Stimulated activated CD4-positive, alpha-beta T cell treated with anti-CD3 and anti-CD28 coated beads, Interleukin-4, amount 100 ng/mL, for 4 hours (primary cell): ENCODE measurements around the gene TOM1L2.
"Not testable (repeated sequence)": the region's sequence is repeated elsewhere in the genome, so short reads cannot be mapped to it uniquely, and the experiment has no call there.

Experiments used
- DNase-seq, 2 experiments: peaks; one replicate each; pipeline ENCODE4 v3.0.0-alpha.2; 2020

TOM1L2 gene

DNA sequence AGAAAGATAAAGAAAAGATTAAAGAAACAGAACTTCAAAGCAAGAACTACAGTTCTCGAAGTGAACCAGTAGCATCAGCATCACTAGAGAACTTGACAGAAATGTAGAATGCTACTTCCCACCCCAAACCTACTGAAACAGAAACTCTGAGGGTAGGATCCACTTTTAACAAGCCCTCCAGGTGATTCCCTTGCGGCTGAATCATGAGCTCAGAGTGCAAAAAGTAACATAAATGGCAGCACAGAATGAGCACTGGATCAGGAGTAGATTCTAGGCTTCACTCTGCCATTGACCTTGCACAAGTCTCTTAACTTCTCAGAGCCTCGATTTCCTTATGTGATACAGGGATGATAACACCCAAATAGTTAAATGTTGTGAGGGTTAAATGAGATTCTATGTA, 5.8 kb downstream of the TOM1L2 start:
- DNase-seq = no peak

DNA sequence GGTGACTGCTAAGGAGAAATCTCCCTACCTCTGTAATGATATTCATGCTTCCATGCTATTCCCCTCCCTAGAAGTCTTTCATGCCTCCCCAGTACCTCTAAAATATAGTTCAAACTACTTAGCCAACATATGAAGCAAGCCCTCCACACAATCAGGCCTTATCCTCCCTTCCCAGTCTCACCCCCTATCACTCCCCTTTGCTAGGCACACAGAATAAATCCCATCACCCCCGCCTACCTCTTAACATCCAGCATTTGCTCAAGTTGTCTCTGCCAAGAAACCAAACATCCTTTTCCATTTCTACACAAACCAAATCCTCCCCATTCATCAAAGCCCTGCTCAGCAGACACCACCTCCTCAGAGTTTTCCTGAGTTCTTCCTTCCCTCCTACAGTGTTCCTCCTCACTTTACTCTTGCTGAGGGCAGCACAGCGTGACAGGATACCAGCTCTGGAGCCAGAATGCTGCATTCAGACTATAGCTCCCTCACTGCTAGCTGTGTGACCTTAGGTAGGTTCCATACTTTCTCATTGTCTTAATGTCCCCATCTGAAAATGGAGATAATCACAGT, 7.0 kb downstream of the TOM1L2 start:
- no peak for DNase-seq

DNA sequence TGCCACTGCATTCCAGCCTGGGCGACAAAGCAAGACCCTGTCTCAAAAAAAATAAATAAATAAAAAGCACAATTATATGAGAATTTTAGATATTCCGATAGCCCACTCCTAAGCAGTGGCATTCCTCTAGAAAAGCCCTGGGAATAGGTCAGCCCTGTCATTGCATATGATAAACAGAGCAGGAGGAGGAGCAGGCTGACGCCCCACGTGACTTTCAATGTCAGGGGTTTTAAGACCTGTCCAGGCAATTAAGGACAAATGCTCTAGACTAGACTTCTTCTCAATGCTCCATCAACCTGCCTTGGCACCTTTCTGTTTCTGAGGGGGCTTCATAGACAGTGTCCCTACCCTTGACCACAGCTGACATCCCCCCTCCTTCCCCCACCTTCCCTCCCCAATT, 7.5 kb downstream of the TOM1L2 start:
- DNase-seq = no peak

DNA sequence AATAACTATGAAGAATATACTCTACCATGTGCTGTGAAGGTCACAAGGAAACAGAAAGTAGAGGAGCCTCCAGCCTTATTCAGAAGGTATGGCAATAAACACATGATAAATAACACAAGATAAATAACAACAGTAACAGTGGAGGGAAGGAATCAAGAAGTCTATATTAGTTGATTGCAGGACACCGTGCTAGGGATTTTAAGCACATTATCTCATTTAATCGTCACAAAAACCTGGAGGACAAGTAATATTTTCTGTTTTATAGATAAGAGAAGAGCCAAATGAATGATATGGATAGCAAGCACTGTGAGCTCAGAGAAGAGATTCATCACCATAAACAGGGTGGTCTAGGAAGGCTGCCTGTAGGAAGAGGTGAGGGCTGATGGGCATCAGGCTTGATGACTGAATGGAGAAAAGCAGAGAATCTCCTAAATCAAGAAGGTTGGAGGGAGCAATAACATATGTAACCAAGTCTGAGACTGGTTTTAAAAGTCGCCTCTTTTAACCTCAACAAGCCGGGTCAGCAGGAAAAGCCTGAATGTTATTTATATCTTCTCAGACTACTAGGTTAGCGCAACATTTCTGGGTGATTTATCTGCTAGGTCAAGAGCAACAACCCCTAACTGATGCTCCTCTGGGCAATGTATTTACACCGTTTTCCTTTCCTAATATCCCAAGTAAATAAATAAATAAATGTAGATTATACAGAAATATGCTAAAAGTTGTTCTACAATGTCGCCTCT, 8.3 kb downstream of the TOM1L2 start:
- DNase-seq = no peak

DNA sequence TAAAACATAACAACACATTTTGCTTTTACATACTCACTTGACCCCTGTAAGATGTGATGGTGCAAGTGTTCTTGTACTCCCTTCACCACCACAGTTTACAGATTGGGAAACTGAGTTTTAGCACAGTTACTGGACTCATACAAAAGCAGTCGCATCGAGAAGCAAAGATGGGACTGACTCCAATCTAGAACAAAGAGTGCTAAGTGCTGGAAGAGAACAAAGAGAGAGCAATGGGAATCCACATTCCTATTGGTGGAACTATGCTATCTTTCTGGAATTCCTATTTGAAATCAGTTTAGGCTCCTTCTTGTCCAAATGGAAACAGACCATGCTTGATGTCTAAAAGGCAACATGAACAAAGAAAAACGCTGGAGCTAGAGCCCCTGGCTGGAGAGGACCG, 9.1 kb downstream of the TOM1L2 start:
- no peak for DNase-seq

DNA sequence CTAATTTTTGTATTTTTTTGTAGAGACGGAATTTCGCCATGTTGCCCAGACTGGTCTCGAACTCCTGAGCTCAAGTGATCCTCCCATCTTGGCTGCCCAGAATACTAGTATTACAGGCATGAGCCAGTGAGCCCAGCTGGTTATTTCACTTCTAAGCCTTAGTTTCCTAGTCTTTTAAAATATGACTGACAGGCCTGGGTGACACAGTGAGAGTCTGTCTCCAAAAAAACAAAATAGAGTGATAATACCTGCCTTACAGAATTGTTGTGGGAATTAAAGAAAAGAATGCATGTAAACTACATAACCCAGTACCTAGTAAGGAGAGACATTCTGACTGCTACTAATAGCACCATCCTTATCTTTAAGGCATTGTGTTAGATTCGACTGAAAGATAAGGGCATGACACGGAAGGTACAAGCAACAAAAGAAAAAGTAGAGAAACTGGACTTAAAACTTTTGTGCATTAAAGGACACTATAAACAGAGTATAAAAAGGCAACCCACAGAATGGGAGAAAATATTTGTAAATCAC, 11.6 kb downstream of the TOM1L2 start:
- DNase-seq = no peak

DNA sequence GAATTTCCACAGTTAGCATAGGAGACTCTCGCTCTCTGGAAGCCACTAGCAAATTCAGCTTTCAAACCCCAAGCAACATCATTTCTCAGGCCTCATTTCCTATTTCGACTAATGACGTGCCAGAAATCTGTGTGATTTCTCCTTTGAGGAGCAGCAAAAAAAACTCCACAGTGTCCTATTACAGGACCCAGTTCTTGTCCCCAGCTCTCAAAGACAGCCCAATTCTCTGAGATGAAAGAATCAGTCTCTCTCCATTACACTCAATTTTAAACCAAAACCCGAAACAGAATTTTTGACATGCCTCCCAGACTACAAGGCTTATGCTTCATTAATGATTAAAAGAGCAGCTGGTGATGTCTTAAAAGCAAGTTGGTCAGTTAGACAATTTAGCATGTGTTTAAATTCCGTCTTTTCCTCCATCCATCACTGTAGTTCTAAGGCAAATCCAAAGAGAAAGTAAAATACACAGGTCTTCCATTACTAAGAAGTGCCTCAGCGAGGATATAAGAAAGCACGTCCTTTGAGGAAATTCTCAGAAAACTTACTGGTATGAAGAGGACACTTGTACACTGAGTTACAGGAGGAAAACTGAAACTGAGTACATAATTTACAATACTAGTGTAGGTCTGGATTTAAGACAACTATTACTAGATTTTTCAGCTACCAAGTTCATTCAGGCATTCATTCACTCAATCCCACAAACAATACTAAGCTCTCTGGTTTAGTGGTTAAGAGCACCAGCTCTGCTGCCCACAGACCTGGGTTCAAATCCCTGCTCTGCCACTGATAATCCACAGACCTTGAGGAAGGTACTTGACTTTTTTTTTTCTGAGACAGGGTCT, 12.5 kb downstream of the TOM1L2 start:
- no peak for DNase-seq

DNA sequence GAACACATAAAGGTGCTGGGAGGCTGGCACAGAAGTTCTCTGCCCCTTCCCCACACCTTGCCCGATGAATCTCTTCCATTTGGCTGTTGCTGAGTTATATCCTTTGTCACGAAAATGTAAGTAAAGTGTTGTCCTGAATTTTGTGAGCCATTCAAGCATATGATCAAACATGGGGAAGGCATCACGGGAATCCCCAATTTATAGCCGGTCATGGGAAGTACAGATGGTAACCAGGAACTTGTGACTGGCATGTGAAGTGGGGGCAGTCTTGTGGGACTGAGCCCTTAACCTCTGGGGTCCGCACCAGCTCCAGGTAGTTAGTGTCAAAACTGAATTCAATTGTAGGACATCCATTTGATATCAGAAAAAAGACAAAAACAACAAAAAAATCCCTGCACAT, 13.2 kb downstream of the TOM1L2 start:
- DNase-seq = no peak

DNA sequence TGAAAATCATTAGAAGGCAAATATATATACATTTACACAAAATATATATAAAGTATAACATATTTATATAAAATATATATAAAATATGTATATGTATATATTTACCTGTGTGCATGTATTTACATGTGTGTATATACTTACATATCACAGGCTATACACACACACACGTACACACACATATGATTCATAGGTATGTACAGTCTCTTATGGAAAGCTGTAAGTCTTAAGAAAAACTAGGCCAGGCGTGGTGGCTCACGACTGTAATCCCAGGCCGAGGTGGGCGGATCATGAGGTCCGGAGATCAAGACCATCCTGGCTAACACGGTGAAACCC, 14.7 kb downstream of the TOM1L2 start:
- no peak for DNase-seq

DNA sequence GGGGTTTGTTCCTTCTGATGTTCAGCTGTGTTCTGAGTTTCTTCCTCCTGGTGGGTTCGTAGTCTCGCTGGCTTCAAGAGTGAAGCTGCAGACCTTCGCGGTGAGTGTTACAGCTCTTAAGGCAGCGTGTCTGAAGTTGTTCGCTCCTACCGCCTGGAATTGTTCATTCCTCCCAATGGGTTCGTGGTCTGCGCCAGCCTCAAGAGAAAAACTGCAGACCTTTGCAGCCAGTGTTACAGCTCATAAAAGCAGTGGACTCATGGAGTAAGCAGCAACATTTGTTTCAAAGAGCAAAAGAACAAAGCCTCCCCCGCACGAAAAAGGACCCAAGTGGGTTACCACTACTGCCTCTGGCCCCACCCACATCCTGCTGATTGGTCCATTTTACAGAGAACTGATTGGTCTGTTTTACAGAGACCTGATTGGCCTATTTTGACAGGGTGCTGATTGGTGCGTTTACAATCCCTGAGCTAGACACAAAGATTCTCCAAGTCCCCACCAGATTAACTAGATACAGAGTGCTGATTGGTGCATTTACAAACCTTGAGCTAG, 16.3 kb downstream of the TOM1L2 start:
- not testable (repeated sequence) for DNase-seq

DNA sequence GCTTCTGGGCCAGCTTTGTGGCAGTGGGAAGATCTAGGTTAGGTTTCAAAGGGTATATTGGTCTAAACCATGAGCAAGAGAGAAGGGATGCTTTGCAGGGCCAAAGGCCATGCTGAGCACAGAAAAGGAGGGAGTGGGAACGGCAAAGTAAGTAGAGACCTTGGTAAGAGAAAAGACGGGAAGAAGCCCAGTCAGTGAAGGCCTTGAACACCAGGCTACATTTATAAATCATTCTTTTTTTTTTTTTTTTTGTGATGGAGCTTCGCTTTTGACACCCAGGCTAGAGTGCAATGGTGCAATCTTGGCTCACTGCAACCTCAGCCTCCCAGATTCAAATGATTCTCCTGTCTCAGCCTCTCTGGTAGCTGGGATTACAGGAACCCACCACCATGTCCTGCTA, 18.1 kb downstream of the TOM1L2 start:
- no peak for DNase-seq

DNA sequence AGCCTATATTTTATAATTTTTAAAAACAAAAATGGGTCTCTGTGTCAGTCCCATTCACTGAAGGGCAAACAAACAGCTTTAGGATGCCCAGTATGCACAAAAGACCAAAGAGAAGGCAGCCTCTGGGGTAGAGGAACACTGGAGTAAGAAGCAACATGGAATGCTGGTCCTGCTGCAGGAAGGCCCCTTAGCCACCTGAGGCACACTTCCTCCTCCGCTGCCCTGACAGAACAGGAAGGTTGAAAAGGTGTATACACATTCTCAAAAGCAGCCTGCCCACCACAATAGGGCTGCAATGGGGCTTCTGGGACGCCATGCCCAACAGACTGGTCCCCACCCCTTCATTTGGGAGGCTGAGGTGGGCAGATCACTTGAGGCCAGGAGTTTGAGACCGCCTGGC, 19.5 kb downstream of the TOM1L2 start:
- no peak for DNase-seq

DNA sequence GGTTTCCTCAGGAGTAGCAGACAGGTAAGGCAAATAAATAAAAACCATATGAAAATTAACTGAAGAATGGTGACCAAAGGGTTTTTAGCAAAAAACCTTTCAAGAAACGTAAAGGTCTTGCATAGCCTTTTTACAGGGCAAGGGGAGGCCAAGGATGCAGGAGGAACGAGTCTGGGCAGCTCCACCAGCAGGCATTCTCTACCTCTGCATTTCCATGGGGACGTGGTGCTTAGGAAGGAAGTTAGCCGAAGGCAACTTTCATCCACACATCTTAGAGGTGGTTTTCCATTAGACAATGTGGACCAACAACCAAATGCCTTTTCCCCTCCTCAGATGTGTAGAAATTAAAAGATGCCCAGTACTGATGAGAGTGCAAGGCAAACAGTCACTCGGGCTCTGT, 20.7 kb downstream of the TOM1L2 start:
- DNase-seq = no peak

DNA sequence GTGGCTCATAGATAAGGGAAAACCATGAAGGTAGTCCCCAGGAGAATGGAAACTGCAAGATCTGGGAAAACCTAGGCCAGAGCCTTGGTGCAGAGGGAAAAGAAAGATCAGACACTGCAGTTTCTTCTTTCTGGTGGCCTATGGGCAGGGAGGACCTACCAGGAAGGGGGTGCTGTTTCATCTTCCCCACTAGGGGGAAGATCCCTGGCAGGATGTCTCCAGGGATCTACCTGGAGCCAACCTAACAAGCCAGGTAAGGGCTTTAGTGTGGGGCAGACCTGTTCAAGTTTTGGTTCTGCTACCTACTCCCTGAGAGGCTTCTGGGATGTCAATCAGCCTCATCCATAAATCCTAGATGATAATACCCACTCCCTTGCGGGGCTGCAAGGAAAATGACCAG, 21.4 kb downstream of the TOM1L2 start:
- DNase-seq = no peak

DNA sequence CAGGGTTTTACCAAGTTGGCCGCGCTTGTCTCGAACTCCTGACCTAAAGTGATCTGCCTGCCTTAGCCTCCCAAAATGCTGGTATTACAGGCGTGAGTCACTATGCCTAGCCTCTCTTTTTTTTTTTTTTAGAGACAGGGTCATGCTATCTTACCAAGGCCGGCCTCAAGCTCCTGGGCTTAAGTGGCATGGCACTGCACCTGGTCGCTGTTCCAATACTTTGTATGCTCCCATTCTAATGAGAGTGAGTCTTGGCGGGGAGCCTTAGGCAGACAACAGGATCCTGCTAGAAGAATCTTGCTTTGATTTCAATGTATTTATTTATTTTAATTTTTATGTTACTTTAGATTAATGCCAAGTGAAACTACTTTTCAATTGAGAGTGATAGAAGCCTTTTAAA, 21.9 kb downstream of the TOM1L2 start:
- no peak for DNase-seq

DNA sequence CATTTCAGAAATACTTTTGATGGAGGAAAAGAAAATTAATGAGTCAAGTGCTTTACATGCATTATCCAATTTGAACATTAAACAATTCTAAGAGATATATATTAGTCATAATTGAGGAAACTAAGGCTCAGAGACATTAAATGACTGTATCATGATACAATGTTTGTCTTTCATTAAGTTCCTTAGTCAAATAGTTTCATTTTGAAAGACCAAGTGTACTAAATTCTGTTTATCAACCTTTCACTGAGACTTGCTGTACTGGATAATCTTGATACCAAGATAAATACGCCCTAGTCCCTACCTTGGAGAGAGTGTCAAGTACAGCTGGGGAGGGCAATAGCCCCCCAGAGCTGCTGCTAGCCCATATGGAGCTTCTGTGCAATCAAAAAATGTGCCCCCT, 24.2 kb downstream of the TOM1L2 start:
- no peak for DNase-seq

DNA sequence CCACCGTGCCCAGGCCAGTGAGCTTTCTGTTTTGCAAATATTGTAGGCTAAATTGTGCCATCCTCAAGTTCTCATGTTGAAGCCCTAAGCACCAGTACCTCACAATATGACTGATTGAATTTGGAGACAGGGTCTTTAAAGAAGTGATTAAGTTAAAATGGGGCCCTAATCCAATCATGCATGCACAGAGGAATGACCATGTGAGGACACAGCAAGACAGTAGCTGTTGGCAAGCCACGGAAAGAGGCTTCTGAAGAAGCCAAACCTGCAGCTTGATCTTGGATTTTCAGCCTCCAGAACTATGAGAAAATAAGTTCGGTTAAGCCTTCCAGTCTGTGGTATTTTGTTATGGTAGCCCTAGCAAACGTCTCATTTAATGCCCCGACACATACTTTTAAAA, 24.9 kb downstream of the TOM1L2 start:
- DNase-seq = no peak

DNA sequence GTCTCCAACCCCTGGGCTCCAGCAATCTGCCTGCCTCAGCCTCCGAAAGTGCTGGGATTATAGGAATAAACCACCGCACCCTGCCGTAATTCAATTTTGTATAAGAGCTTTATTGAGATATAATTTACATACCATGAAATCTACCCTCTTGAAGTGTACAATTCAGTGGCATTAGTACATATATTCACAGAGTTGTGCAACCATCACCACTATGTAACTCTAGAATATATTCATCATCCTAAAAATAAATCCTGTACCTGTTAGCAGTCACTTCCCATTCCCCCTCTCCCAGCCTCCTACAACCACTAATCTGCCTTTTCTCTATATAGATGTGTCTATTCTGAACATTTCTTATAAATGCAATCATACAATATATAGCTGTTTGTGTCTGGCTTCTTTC, 26.1 kb downstream of the TOM1L2 start:
- DNase-seq = no peak

DNA sequence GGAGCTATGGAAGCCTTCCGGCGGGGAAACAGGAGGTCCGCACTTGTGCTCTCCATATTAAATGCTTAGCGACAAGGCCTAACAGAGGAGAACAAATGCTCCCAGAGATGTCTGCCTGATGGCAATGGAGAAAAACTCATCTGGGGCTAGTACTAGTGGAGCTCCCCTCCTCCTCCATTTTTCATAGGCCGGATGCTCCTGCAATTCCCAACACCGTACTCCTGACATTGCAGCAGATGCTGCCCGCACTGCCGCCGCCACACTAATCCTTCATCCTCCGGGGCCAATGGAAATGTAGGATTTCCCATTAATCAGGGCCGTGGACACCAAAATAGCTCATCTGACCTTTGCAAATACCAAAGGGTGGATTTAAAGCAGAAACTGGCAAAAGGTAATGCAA, 27.5 kb downstream of the TOM1L2 start:
- no peak for DNase-seq

DNA sequence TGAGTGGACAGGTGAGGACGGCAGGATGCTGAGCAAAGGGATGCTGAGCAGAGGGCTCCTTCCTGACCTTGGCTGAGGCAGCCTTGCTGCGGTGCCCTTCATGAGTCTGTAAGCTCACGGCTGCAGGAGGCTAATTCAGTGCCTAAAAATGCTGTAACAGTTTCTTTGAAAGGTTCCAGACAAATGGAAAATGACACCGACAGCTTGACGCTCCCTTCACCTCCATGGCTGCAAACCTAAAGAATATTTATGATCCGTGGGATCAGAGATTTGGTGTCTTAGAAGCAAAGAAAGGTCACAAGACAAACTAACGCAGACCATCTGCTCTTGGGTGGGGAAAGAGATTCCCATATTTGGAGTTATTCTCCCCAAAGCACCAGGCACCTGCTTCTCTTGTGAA, 28.0 kb downstream of the TOM1L2 start:
- DNase-seq = no peak

DNA sequence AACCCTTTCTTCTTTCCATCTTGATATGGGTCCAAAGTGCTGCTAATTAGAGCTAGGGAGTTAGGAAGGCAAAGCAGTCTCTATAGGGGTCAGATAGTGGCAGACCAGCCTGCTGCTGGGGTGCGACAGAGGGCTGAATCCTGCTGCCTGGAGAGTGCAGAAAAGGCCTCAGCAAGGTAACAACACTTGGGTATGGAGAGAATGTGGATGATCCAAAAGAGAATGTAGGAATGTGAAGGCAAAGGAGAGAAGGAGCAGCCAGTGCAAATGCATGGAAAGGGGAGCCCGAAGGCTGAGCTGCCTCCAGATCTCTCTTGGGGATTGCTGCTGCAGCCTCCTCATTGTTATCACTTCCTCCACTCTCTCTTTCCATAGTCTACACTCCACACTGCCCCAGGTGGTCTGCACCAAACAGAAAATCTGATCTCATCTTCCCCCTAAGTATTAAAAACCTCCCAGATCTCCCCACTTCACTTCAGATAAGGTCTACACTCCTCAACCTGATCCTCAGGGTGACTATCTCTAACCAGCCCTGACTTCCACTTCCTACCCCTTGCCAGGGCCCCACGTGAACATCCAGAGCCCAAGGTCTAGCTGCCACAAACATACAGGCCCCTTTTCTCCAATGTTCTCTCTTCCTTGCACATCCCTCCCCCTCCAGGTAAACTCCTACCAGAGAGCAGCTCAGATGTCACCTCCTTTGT, 28.8 kb downstream of the TOM1L2 start:
- no peak for DNase-seq

DNA sequence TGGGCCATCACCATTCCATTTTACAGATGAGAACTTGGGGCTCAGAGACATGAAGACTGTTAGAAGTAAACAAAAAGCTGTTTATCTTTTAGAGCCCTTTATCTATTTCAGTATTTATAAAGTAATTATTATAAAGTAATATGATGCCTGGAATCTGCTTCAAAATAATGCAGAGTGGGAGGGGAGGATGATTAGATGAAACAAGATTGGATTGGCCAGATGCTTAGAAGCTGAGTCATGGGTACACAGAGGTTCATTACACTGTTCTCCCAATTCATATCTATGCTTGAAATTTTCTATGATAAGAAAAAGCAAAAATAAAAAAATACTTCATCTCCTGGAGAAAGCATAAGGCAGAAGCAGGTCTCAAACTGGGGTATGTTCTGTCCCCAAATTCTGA, 29.4 kb downstream of the TOM1L2 start:
- no peak for DNase-seq

DNA sequence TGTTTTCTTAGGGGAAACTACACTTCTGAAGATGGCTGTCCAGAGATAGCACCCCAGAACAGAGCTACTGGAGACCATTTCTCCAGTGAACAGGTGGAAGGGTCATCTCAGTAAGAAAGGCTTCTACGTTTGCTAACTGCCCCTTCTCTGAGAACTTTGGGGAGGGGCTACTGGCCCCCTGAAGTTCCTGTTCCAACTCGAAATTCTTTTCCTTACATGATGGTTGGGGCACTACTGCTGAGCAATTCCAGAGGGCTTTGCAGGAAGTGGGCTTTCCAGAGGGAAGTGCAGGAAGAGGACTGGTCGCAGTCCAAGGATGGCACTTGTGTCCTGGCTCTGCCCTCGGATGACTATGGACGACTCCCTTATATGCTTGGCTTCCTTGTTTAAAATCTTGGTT, 31.2 kb downstream of the TOM1L2 start:
- no peak for DNase-seq
